Transverse colon (tissue), 4 donors: ENCODE data around the gene ITGB7. TPM values are rescaled to one million over a fixed set of nuclear protein-coding genes. Genes with fewer than 3 reads are reported as not detected.

ENCODE experiments used
- DNase-seq: peaks from one replicate; pipeline ENCODE4 v3.0.0-alpha.2; 2019
- H3K27ac ChIP-seq, 4 donors: fragments of 200-600 bp; sonication (generic); 2 replicates each; pipeline ENCODE4 v1.5.1; 2016 to 2018; ENCODE audit warnings: inconsistent platforms in 4 of 4
- H3K27me3 ChIP-seq: fragments of 200-600 bp; sonication (generic); 2 replicates; pipeline ENCODE4 v1.5.1; 2017; ENCODE audit warnings: inconsistent platforms
- H3K36me3 ChIP-seq, 4 donors: fragments of 200-600 bp; sonication (generic); 2 replicates each; pipeline ENCODE4 v1.5.1; 2017 to 2019; ENCODE audit warnings: inconsistent platforms in 4 of 4
- H3K4me1 ChIP-seq, 4 donors: fragments of 200-600 bp; sonication (generic); 2 replicates each; pipeline ENCODE4 v1.5.1; 2017 to 2020; ENCODE audit warnings: inconsistent platforms in 4 of 4
- H3K4me3 ChIP-seq, 4 donors: fragments of 200-600 bp; sonication (generic); 1 replicate in 1 of 4; 2 replicates in 3 of 4; pipeline versions ENCODE4 v1.5.1 to v1.6.1; 2017 to 2019; ENCODE audit warnings: inconsistent platforms in 4 of 4
- H3K9me3 ChIP-seq, 2 donors: fragments of 200-600 bp; sonication (generic); 2 replicates each; pipeline ENCODE4 v1.5.1; 2017 to 2019; ENCODE audit warnings: inconsistent platforms in 2 of 2
- CTCF ChIP-seq, 5 experiments: fragments of 200-600 bp in 3 of 5; fragments of 450-650 bp in 2 of 5; sonication (generic) in 3 of 5; IDR thresholded peaks; 1 replicate in 2 of 5; 2 replicates in 3 of 5; pipeline ENCODE4 v1.5.1; 2016 to 2017; ENCODE audit warnings: antibody characterized with exemption in 5 of 5, inconsistent platforms in 3 of 5, mild to moderate bottlenecking in 2 of 5, moderate library complexity in 1 of 5
- EP300 ChIP-seq: sonication (generic); formaldehyde crosslinking; IDR thresholded peaks from one replicate; pipeline ENCODE4 v1.6.1; 2017; ENCODE audit warnings: antibody characterized with exemption, low read depth
- POLR2A ChIP-seq: fragments of 450-650 bp; IDR thresholded peaks from one replicate; pipeline ENCODE4 v1.6.1; 2016; ENCODE audit warnings: antibody characterized with exemption, mild to moderate bottlenecking, moderate library complexity
- POLR2AphosphoS5 ChIP-seq, 3 donors: sonication (generic); formaldehyde crosslinking; IDR thresholded peaks; one replicate each; pipeline ENCODE4 v1.6.1; 2016; ENCODE audit warnings: antibody characterized with exemption in 3 of 3
- WGBS, 2 donors: methylation state at CpG; one replicate each; pipeline ENCODE4 v1.1.5; 2018; ENCODE audit warnings: low coverage in 1 of 2; 5-methylcytosine and 5-hydroxymethylcytosine counted together
- in situ Hi-C, 4 donors: fragments of 200-750 bp; cut with MboI; loops; one replicate each; pipeline versions ENCODE4 v1.15.0 to v1.15.1; 2017; ENCODE audit warnings: low sequenced_read_pairs in 3 of 4, low pct_ligation_motif_present in 1 of 4, low pct_unique_long_range_greater_than_20kb in 1 of 4
- intact Hi-C: fragments of 100-400 bp; cut with DNase I; formaldehyde crosslinking; loops from one replicate; pipeline ENCODE4 v1.15.1; 2023; ENCODE audit warnings: low total_unique reads
- total RNA-seq, 4 donors: library from RNA; depleted of rRNA; stranded (reverse); fragments of >200 nt; gene quantifications; one replicate each; pipeline ENCODE4 v1.1.0, GENCODE V29; 2016

The ITGB7 gene
- total RNA-seq, 4 donors from 2014 or later: 0.60 to 8.3 (median 2.9) TPM

DNA sequence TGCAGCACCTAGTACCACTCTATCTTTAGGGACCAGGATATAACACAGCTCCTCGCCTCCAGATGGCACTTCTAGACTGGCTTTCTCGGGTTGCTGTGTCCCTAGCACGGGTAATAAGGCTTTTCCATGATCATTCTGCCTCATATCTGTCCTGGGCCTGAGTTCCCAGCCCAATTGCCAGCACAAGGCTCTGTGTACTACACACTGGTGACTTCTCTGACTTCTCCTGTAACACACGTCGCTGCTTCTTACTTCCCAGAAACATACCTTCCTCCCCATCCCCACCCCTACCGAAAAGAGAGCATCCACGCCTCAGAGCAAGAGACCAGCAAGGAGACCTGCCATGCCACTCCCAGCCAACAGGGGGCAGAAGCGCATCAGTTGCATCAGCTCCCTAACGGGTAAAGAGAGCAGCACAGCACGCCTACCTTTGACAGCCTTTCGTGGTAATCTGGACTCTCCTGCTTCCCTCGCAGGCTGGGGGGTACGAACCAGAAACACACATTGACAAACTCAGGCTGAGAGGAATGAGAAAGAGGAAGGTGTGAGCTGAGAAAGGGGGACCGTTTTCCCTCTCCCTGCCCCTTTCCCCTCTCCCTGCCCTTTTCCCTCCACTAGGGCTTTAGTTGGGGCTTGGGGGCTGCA lies 47.7 kb downstream of the ITGB7 start:
- no peaks in the 10 kb centered on the region for H3K9me3 ChIP-seq
- H3K4me1 ChIP-seq: peaks cover 0 to 3% (median 0%) of the 10 kb centered on the region in 4 donors
- intact Hi-C loops: loop anchor here (1.0 kb wide), 1 partner anchor 38 kb away; no protein-coding TSS in a partner anchor
- no peaks in the 10 kb centered on the region for H3K27me3 ChIP-seq
- H3K27ac ChIP-seq: no peak overlapping the region
- in situ Hi-C loops: no loop called here
- DNase-seq: peak; percentile 90
- 4 to 9% methylated on average over 5 to 14 of the region's 14 CpGs for WGBS, 2 donors
- TF ChIP-seq POLR2AphosphoS5 (IDR thresholded peaks at IDR 0.05) (no peak), CTCF (IDR thresholded peaks at IDR 0.05) (peak; percentile 95 to 99 (median 98)), EP300 (no peak), POLR2A (no peak)
- no peak overlapping the region for H3K4me3 ChIP-seq
- no peaks in the 10 kb centered on the region for H3K36me3 ChIP-seq

DNA sequence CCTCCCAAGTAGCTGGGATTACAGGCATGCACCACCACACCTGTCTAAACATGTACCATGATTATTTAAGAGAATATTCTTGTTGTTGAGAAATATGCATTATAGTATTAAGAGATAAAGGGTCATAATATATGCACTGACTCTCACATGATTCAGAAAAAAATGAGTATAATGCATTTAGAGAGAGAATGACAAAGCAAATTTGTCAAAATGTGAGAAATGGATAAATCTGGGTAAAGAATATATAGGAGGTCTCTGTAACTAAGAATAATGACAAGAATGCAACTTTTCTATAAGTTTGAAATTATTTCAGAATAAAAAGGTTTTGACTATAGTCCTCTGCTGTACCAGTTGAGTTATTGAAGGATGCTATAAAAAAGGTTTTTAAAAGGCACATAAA lies 54.7 kb downstream of the ITGB7 start:
- no peak for TF ChIP-seq CTCF (IDR thresholded peaks at IDR 0.05)
- TF ChIP-seq POLR2AphosphoS5 (IDR thresholded peaks at IDR 0.05): no peak
- no peak for TF ChIP-seq POLR2A
- TF ChIP-seq EP300: no peak
- in situ Hi-C loops (no loop called here), intact Hi-C loops (no loop called here)
- Histone ChIP-seq H3K4me3 (no peak overlapping the region), H3K4me1 (no peaks in the 10 kb centered on the region), H3K36me3 (no peaks in the 10 kb centered on the region), H3K9me3 (no peaks in the 10 kb centered on the region), H3K27me3 (no peaks in the 10 kb centered on the region), H3K27ac (no peak overlapping the region)
- DNase-seq: no peak

DNA sequence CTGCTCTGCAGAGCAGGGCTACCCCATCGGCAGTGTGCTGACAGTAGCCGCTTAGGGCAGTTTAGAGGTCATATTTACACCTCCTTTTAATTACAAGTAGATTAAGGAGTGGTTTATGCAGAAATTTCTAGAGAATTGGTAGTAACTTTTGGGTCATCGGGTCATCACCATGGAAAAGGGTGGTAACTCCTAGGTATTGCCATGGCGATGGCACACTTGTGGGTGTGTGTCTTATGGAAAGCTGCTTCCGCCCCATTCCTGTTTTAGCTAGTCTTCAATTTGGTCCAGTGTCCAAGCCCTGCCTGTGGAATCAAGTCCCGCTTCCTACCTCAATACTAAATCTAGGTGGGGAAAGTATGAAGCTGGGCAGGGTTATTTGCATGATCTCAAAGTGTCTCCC lies 56.0 kb downstream of the ITGB7 start:
- TF ChIP-seq POLR2A (no peak), EP300 (no peak), CTCF (IDR thresholded peaks at IDR 0.05) (no peak), POLR2AphosphoS5 (IDR thresholded peaks at IDR 0.05) (no peak)
- intact Hi-C loops (no loop called here), in situ Hi-C loops (no loop called here)
- H3K36me3 ChIP-seq: no peaks in the 10 kb centered on the region
- no peaks in the 10 kb centered on the region for H3K9me3 ChIP-seq
- DNase-seq: no peak
- no peak overlapping the region for H3K27ac ChIP-seq
- no peaks in the 10 kb centered on the region for H3K27me3 ChIP-seq
- WGBS, 2 donors: 87% methylated on average over 6 of the region's 6 CpGs; no CpG with 5 or more reads in 1 of the 2 donors
- no peak overlapping the region for H3K4me3 ChIP-seq
- no peaks in the 10 kb centered on the region for H3K4me1 ChIP-seq

DNA sequence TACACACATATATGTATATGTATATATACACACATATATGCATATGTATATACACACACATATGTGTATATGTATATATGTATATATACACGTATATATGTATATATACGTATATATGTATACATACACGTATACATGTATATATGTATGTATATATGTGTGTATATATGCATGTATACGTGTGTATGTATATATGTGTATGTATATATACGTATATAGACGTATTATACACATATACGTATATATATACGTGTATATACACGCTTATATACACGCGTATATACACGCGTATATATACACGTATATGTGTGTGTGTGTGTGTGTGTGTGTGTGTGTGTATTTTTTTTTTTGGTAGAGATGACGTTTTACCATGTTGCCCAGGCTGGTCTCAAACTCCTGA lies 59.4 kb downstream of the ITGB7 start:
- in situ Hi-C loops: no loop called here
- Histone ChIP-seq H3K27ac (no peak overlapping the region), H3K9me3 (no peaks in the 10 kb centered on the region), H3K4me3 (no peak overlapping the region), H3K4me1 (no peaks in the 10 kb centered on the region), H3K36me3 (no peaks in the 10 kb centered on the region), H3K27me3 (no peaks in the 10 kb centered on the region)
- 83 to 87% methylated on average over 15 of the region's 15 CpGs for WGBS, 2 donors
- intact Hi-C loops: no loop called here
- TF ChIP-seq CTCF (IDR thresholded peaks at IDR 0.05): no peak
- TF ChIP-seq EP300: no peak
- TF ChIP-seq POLR2A: no peak
- no peak for TF ChIP-seq POLR2AphosphoS5 (IDR thresholded peaks at IDR 0.05)
- DNase-seq: no peak
